Measurements from ENCODE around the gene PDE7B.

Gene PDE7B

GRCh38 chr6:136036071-136036380, 184.5 kb downstream of the PDE7B start:
- no peak for DNase-seq

GRCh38 chr6:136036601-136037000, 185.1 kb downstream of the PDE7B start:
- DNase-seq = no peak

GRCh38 chr6:136037242-136037875, 185.9 kb downstream of the PDE7B start:
- DNase-seq = no peak

GRCh38 chr6:136037876-136038460, 186.5 kb downstream of the PDE7B start:
- no peak for DNase-seq

- DNase-seq = no peak
Observed at GRCh38 chr6:136038531-136038930, 187.0 kb downstream of the PDE7B start.

- DNase-seq = no peak
Observed at GRCh38 chr6:136039185-136039584, 187.7 kb downstream of the PDE7B start.

- DNase-seq = no peak
Observed at GRCh38 chr6:136050475-136050874, 199.0 kb downstream of the PDE7B start.

GRCh38 chr6:136051140-136051775, 199.8 kb downstream of the PDE7B start:
- DNase-seq = no peak

- DNase-seq = no peak
Observed at GRCh38 chr6:136052031-136052430, 200.5 kb downstream of the PDE7B start.

GRCh38 chr6:136058852-136059251, 207.4 kb downstream of the PDE7B start:
- DNase-seq = no peak

GRCh38 chr6:136059308-136059707, 207.8 kb downstream of the PDE7B start:
- DNase-seq = no peak

GRCh38 chr6:136060052-136060451, 208.6 kb downstream of the PDE7B start:
- no peak for DNase-seq

- no peak for DNase-seq
Observed at GRCh38 chr6:136060759-136061158, 209.3 kb downstream of the PDE7B start.

- DNase-seq = no peak
Observed at GRCh38 chr6:136061701-136062100, 210.2 kb downstream of the PDE7B start.

GRCh38 chr6:136063096-136063495, 211.6 kb downstream of the PDE7B start:
- DNase-seq = no peak

GRCh38 chr6:136066005-136066404, 214.5 kb downstream of the PDE7B start:
- DNase-seq = no peak

- DNase-seq = no peak
Observed at GRCh38 chr6:136067731-136068341, 216.3 kb downstream of the PDE7B start.

- DNase-seq = no peak
Observed at GRCh38 chr6:136069119-136069518, 217.6 kb downstream of the PDE7B start.

GRCh38 chr6:136070815-136071214, 219.3 kb downstream of the PDE7B start:
- DNase-seq = no peak

GRCh38 chr6:136072691-136073090, 221.2 kb downstream of the PDE7B start:
- DNase-seq = no peak

- no peak for DNase-seq
Observed at GRCh38 chr6:136073216-136073615, 221.7 kb downstream of the PDE7B start.

- DNase-seq = no peak
Observed at GRCh38 chr6:136076496-136076895, 225.0 kb downstream of the PDE7B start.

- DNase-seq = no peak
Observed at GRCh38 chr6:136077834-136078576, 226.5 kb downstream of the PDE7B start.

Data from NCI-H1105 (cell line).